ENCODE measurements around the gene WBP2. TPM values are rescaled to one million over a fixed set of nuclear protein-coding genes. Genes with fewer than 3 reads are reported as not detected.
"Not testable (repeated sequence)": the region's sequence is repeated elsewhere in the genome, so short reads cannot be mapped to it uniquely, and the experiment has no call there.

Gene WBP2
- total and polyA plus RNA-seq, 9 of the 15 experiments (the other 6 are each of a cell fraction or from before 2014, with no cell fraction given), result 2.2 to 74.3 (median 20.0) TPM

GRCh38 chr17:75811174-75811573 is 44.0 kb downstream of the WBP2 start:
- Histone ChIP-seq H3K9me1 (ENCODE audit: control insufficient read depth, insufficient read depth, low read length) (no peaks in the 10 kb centered on the region), H2AFZ (ENCODE audit: low read depth, low read length) (no peak overlapping the region), H3K4me2 (ENCODE audit: insufficient read depth, low read length) (no peak overlapping the region), H3K9ac (ENCODE audit: insufficient read depth in 1 of 2, low read depth in 2 of 2, low read length in 2 of 2) (no peak overlapping the region), H3K79me2 (ENCODE audit: control insufficient read depth, insufficient read depth, low read length) (no peaks in the 10 kb centered on the region), H3K4me1 (replicated peaks in 1 of 2; ENCODE audit: control insufficient read depth in 2 of 2, insufficient read depth in 2 of 2, low read length in 2 of 2) (peaks cover 10 to 29% of the 10 kb centered on the region in 2 experiments), H4K20me1 (replicated peaks; ENCODE audit: control insufficient read depth, insufficient read depth, low read length) (no peaks in the 10 kb centered on the region), H3K27ac (ENCODE audit: extremely low read depth, low read depth, low read length) (no peak overlapping the region), H3K9me3 (replicated peaks; ENCODE audit: control insufficient read depth, insufficient read depth, low read depth, low read length) (no peaks in the 10 kb centered on the region), H3K36me3 (ENCODE audit: control insufficient read depth, insufficient read depth, low read length) (peaks cover 48% of the 10 kb centered on the region; the same call in 2 of the 3 replicates), H3K27me3 (ENCODE audit: control insufficient read depth in 2 of 2, insufficient read depth in 2 of 2, low read length in 2 of 2) (no peaks in the 10 kb centered on the region), H3K4me3 (no peak overlapping the region)
- DNase-seq (ENCODE audit: extremely low read depth in 1 of 4, low spot score in 3 of 4), result no peak
- TF ChIP-seq GMEB1 (CRISPR knock-in tag; IDR thresholded peaks at IDR 0.05), result no peak
- TF ChIP-seq ZNF316 (IDR thresholded peaks at IDR 0.05), result peak; percentile 31
- no peak for ATAC-seq
- no TSS peak for BruUV-seq (replicated peaks)
- POLR2A ChIA-PET, result interaction anchor here (0.5 kb wide), 1 partner anchor 30 kb away, joined by 5 read pairs; no protein-coding TSS in a partner anchor
- CTCF ChIA-PET (ENCODE audit: low intra/inter-chr PET ratio), result no interaction called here
- intact Hi-C loops (cut with micrococcal nuclease) (no loop called here), in situ Hi-C loops (cut with MboI) (no loop called here)
- FAIRE-seq, result no peak
- 76% methylated on average over 7 of the region's 7 CpGs for WGBS (ENCODE audit: insufficient coverage, low coverage, missing lambda C conversion rate)

DNA sequence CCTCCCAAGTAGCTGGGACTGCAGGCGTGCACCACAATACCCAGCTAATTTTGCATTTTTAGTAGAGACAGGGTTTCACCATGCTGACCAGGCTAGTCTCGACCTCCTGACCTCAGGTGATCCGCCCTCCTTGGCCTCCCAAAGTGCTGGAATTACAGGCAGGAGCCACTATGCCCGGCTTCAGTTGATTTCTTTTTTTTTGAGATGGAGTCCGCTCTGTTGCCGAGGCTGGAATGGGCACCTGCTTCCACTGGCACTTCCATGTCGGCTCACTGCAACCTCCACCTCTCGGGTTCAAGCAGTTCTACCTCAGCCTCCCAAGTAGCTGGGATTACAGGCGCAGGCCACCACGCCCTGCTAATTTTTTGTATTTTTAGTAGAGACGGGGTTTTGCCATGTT is 44.4 kb downstream of the WBP2 start:
- H3K9me3 ChIP-seq (replicated peaks; ENCODE audit: control insufficient read depth, insufficient read depth, low read depth, low read length); H4K20me1 ChIP-seq (replicated peaks; ENCODE audit: control insufficient read depth, insufficient read depth, low read length); H3K4me3 ChIP-seq; ATAC-seq; intact Hi-C loops (cut with micrococcal nuclease); BruUV-seq (replicated peaks); H3K27me3 ChIP-seq (ENCODE audit: control insufficient read depth in 2 of 2, insufficient read depth in 2 of 2, low read length in 2 of 2); H3K9me1 ChIP-seq (ENCODE audit: control insufficient read depth, insufficient read depth, low read length); H3K27ac ChIP-seq (ENCODE audit: extremely low read depth, low read depth, low read length); CTCF ChIA-PET (ENCODE audit: low intra/inter-chr PET ratio); H2AFZ ChIP-seq (ENCODE audit: low read depth, low read length); FAIRE-seq; H3K9ac ChIP-seq (ENCODE audit: insufficient read depth in 1 of 2, low read depth in 2 of 2, low read length in 2 of 2); in situ Hi-C loops (cut with MboI); H3K79me2 ChIP-seq (ENCODE audit: control insufficient read depth, insufficient read depth, low read length); DNase-seq (ENCODE audit: extremely low read depth in 1 of 4, low spot score in 3 of 4); H3K4me2 ChIP-seq (ENCODE audit: insufficient read depth, low read length): not testable (repeated sequence)
- WGBS (ENCODE audit: insufficient coverage, low coverage, missing lambda C conversion rate), result 83% methylated on average over 11 of the region's 11 CpGs
- peaks cover 48% of the 10 kb centered on the region; the same call in 2 of the 3 replicates for H3K36me3 ChIP-seq (ENCODE audit: control insufficient read depth, insufficient read depth, low read length)
- POLR2A ChIA-PET, result interaction anchor here (0.5 to 1.9 kb wide), 3 partner anchors 15 to 308 kb away, joined by 3 to 6 read pairs (median 5); no protein-coding TSS in a partner anchor
- peaks cover 10 to 29% of the 10 kb centered on the region in 2 experiments for H3K4me1 ChIP-seq (replicated peaks in 1 of 2; ENCODE audit: control insufficient read depth in 2 of 2, insufficient read depth in 2 of 2, low read length in 2 of 2)

All from K562 (cell line).